Peyer's patch (tissue), 4 donors: Measurements from ENCODE around the gene PPIE.

Experiments used
- POLR2A ChIP-seq, 2 donors: fragments of 450-650 bp; IDR thresholded peaks; one replicate each; pipeline ENCODE4 v1.5.1; 2017; ENCODE audit warnings: antibody characterized with exemption in 2 of 2, mild to moderate bottlenecking in 2 of 2, moderate library complexity in 2 of 2
- TF ChIP-seq, protein P1 (sequence below), 6 experiments: fragments of 450-650 bp in 4 of 6; fragments of 200-600 bp in 2 of 6; sonication (generic) in 1 of 6; IDR thresholded peaks; one replicate each; pipeline ENCODE4 v1.5.1; 2017 to 2019; ENCODE audit warnings: antibody characterized with exemption in 6 of 6, mild to moderate bottlenecking in 3 of 6, moderate library complexity in 1 of 6

DNA sequence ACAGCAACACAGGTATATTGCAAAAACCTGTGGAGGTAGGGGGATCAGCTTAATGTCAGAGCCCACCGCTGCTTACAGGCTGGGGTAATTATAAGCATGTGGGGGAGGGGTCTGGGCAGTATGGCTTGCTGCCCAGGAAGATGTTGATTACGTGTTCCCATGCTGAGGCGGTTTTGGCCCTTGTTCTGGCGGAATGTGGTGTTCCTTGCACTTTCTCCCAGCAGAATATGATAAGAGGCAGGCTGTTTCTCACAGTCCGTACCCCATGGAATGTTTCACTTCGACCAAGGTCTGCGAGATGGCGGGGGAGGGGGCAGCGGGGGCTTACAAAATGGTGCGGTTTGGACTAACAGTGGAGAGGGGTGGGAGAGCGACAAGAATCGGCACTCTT lies 37.6 kb upstream of the PPIE start:
- TF ChIP-seq, protein P1, sequence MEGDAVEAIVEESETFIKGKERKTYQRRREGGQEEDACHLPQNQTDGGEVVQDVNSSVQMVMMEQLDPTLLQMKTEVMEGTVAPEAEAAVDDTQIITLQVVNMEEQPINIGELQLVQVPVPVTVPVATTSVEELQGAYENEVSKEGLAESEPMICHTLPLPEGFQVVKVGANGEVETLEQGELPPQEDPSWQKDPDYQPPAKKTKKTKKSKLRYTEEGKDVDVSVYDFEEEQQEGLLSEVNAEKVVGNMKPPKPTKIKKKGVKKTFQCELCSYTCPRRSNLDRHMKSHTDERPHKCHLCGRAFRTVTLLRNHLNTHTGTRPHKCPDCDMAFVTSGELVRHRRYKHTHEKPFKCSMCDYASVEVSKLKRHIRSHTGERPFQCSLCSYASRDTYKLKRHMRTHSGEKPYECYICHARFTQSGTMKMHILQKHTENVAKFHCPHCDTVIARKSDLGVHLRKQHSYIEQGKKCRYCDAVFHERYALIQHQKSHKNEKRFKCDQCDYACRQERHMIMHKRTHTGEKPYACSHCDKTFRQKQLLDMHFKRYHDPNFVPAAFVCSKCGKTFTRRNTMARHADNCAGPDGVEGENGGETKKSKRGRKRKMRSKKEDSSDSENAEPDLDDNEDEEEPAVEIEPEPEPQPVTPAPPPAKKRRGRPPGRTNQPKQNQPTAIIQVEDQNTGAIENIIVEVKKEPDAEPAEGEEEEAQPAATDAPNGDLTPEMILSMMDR (IDR thresholded peaks at IDR 0.05), result no peak
- no peak for TF ChIP-seq POLR2A (IDR thresholded peaks at IDR 0.05)
